ENCODE results near the gene ETS2.

DNA sequence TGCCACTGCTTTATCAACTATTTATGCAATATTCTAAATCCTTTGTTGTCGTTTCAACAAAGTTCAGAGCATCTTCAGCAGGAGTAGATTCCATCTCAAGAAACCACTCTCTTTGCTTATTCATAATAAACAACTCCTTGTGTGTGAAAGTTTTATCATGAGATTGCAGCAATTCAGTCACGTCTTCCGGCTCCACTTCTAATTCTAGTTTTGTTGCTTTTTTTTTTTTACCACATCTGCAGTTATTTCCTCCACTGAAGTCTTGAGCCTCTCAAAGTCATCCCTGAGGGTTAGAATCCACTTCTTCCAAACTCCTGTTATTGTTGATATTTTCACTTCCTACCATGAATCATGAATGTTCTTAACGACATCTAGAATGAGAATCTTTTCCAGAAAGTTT, 14.8 kb upstream of the ETS2 start:
- no peak for TF ChIP-seq CTCF (IDR thresholded peaks at IDR 0.05)
- TF ChIP-seq POLR2A (IDR thresholded peaks at IDR 0.05), result no peak

Measured in ovary (tissue), 3 donors.